NCI-H2081 (cell line): Measurements from ENCODE around the gene ISG20L2.

Experiments
- DNase-seq, 2 experiments: peaks; one replicate each; lab custom pipeline; 2025; lab: John Stamatoyannopoulos, UW

ISG20L2 gene

GRCh38 chr1:156754219-156754618 lies 25.7 kb upstream of the ISG20L2 start:
- DNase-seq, result no peak

GRCh38 chr1:156752843-156753482 lies 24.4 kb upstream of the ISG20L2 start:
- DNase-seq, result no peak

GRCh38 chr1:156751757-156752481 lies 23.4 kb upstream of the ISG20L2 start:
- DNase-seq, result peak; percentile 99

GRCh38 chr1:156751451-156751756 lies 22.8 kb upstream of the ISG20L2 start, which contains the start of gene HDGF:
Gene HDGF, minus strand, starts transcription at chr1:156751675. Its CDS starts 246 bp downstream, at chr1:156751429.
- DNase-seq, result no peak

- DNase-seq, result peak; percentile 31 to 57
These were observed 22.3 kb upstream of the ISG20L2 start for GRCh38 chr1:156750711-156751450.

GRCh38 chr1:156750191-156750672 lies 21.7 kb upstream of the ISG20L2 start:
- DNase-seq, result peak; percentile 63 to 81

- no peak for DNase-seq
These were observed 21.0 kb upstream of the ISG20L2 start for GRCh38 chr1:156749419-156750118.

GRCh38 chr1:156748670-156749418 lies 20.3 kb upstream of the ISG20L2 start:
- no peak for DNase-seq

- peak in 1 of 2 experiments; percentile 39 for DNase-seq
These were observed 19.4 kb upstream of the ISG20L2 start for GRCh38 chr1:156747742-156748669.

- DNase-seq, result peak; percentile 87 to 91
These were observed 18.4 kb upstream of the ISG20L2 start for GRCh38 chr1:156746728-156747631.

GRCh38 chr1:156746406-156746727 lies 17.8 kb upstream of the ISG20L2 start:
- DNase-seq, result no peak

- DNase-seq, result no peak
These were observed 17.3 kb upstream of the ISG20L2 start for GRCh38 chr1:156745881-156746280.

GRCh38 chr1:156744786-156745419 lies 16.3 kb upstream of the ISG20L2 start:
- no peak for DNase-seq

- no peak for DNase-seq
These were observed 15.8 kb upstream of the ISG20L2 start for GRCh38 chr1:156744344-156744743.

GRCh38 chr1:156743367-156744302 lies 15.1 kb upstream of the ISG20L2 start:
- DNase-seq, result no peak

- DNase-seq, result no peak
These were observed 14.2 kb upstream of the ISG20L2 start for GRCh38 chr1:156742801-156743200.

- no peak for DNase-seq
These were observed 13.5 kb upstream of the ISG20L2 start for GRCh38 chr1:156742017-156742416.

- no peak for DNase-seq
These were observed 13.0 kb upstream of the ISG20L2 start for GRCh38 chr1:156741481-156741983.
